HG02840 (cell line): ENCODE data around the gene ZNF358.
"Not testable (repeated sequence)": the region's sequence is repeated elsewhere in the genome, so short reads cannot be mapped to it uniquely, and the experiment has no call there.

Source experiments
- ATAC-seq: cut with Tn5 transposase; IDR thresholded peaks from one replicate; pipeline ENCODE4 v1.9.1; 2021; ENCODE audit warnings: mild to moderate bottlenecking, moderate library complexity, moderate number of reproducible peaks; ENCODE audit not compliant: unreplicated experiment, low FRiP score

The ZNF358 gene

GRCh38 chr19:7534531-7535046, 18.7 kb downstream of the ZNF358 start:
- peak; percentile 3 for ATAC-seq

- peak; percentile 74 for ATAC-seq
Measured at GRCh38 chr19:7535047-7535997, 19.4 kb downstream of the ZNF358 start, which contains the start of gene PNPLA6. Gene PNPLA6, plus strand, starts transcription at chr19:7535717. Its CDS starts 72 bp downstream, at chr19:7535789.

GRCh38 chr19:7535998-7536695, 20.2 kb downstream of the ZNF358 start:
- ATAC-seq: no peak

- ATAC-seq: not testable (repeated sequence)
Measured at GRCh38 chr19:7538990-7539389, 23.1 kb downstream of the ZNF358 start.

GRCh38 chr19:7539827-7540425, 24.0 kb downstream of the ZNF358 start:
- ATAC-seq: no peak

GRCh38 chr19:7540761-7541474, 25.0 kb downstream of the ZNF358 start:
- no peak for ATAC-seq

- no peak for ATAC-seq
Measured at GRCh38 chr19:7541475-7541824, 25.5 kb downstream of the ZNF358 start.

GRCh38 chr19:7541828-7542443, 26.0 kb downstream of the ZNF358 start:
- ATAC-seq: no peak

- ATAC-seq: no peak
Measured at GRCh38 chr19:7542556-7543348, 26.8 kb downstream of the ZNF358 start.

- no peak for ATAC-seq
Measured at GRCh38 chr19:7544626-7545025, 28.7 kb downstream of the ZNF358 start.

- no peak for ATAC-seq
Measured at GRCh38 chr19:7545300-7545699, 29.4 kb downstream of the ZNF358 start.

- ATAC-seq: no peak
Measured at GRCh38 chr19:7545904-7546303, 30.0 kb downstream of the ZNF358 start.

- ATAC-seq: no peak
Measured at GRCh38 chr19:7547159-7547558, 31.3 kb downstream of the ZNF358 start.

- no peak for ATAC-seq
Measured at GRCh38 chr19:7549429-7550148, 33.7 kb downstream of the ZNF358 start.

GRCh38 chr19:7550169-7550770, 34.4 kb downstream of the ZNF358 start:
- ATAC-seq: no peak

- no peak for ATAC-seq
Measured at GRCh38 chr19:7550987-7551761, 35.3 kb downstream of the ZNF358 start.

GRCh38 chr19:7552781-7553180, 36.9 kb downstream of the ZNF358 start:
- no peak for ATAC-seq
